Ishikawa (cell line): ENCODE measurements around the gene NR3C2.
A peak's percentile ranks its signal among the peaks of the same experiment; 100 is the strongest.

Source experiments
- CEBPB ChIP-seq: IDR thresholded peaks from 2 replicates; pipeline ENCODE4 v1.6.1; 2012
- CREB1 ChIP-seq: IDR thresholded peaks from 2 replicates; pipeline ENCODE4 v1.6.1; 2012; ENCODE audit warnings: low read depth
- EGR1 ChIP-seq: IDR thresholded peaks from 2 replicates; pipeline ENCODE4 v1.6.1; 2012
- EP300 ChIP-seq: IDR thresholded peaks from 2 replicates; pipeline ENCODE4 v1.6.1; 2012; ENCODE audit warnings: borderline replicate concordance
- FOXM1 ChIP-seq: IDR thresholded peaks from 2 replicates; pipeline ENCODE4 v1.6.1; 2012; ENCODE audit warnings: low read depth, borderline replicate concordance
- NFIC ChIP-seq: IDR thresholded peaks from 2 replicates; pipeline ENCODE4 v1.6.1; 2012
- RAD21 ChIP-seq: IDR thresholded peaks from 2 replicates; pipeline ENCODE4 v1.6.1; 2012; ENCODE audit warnings: low read depth
- REST ChIP-seq: IDR thresholded peaks from 2 replicates; pipeline ENCODE4 v1.6.1; 2012; ENCODE audit warnings: low read depth, mild to moderate bottlenecking
- TAF1 ChIP-seq: IDR thresholded peaks from 2 replicates; pipeline ENCODE4 v1.6.1; 2012; ENCODE audit warnings: low read depth, mild to moderate bottlenecking
- TCF12 ChIP-seq: IDR thresholded peaks from 2 replicates; pipeline ENCODE4 v1.6.1; 2012; ENCODE audit warnings: low read depth
- TEAD4 ChIP-seq: IDR thresholded peaks from 2 replicates; pipeline ENCODE4 v1.6.1; 2012
- USF1 ChIP-seq: IDR thresholded peaks from 2 replicates; pipeline ENCODE4 v1.6.1; 2012
- YY1 ChIP-seq: IDR thresholded peaks from 2 replicates; pipeline ENCODE4 v1.6.1; 2012; ENCODE audit warnings: low read depth
- ZBTB7A ChIP-seq: IDR thresholded peaks from 2 replicates; pipeline ENCODE4 v1.6.1; 2012; ENCODE audit warnings: low read depth
- TF ChIP-seq, protein P1 (sequence below): IDR thresholded peaks from 2 replicates; pipeline ENCODE4 v1.6.1; 2012

NR3C2 gene

DNA sequence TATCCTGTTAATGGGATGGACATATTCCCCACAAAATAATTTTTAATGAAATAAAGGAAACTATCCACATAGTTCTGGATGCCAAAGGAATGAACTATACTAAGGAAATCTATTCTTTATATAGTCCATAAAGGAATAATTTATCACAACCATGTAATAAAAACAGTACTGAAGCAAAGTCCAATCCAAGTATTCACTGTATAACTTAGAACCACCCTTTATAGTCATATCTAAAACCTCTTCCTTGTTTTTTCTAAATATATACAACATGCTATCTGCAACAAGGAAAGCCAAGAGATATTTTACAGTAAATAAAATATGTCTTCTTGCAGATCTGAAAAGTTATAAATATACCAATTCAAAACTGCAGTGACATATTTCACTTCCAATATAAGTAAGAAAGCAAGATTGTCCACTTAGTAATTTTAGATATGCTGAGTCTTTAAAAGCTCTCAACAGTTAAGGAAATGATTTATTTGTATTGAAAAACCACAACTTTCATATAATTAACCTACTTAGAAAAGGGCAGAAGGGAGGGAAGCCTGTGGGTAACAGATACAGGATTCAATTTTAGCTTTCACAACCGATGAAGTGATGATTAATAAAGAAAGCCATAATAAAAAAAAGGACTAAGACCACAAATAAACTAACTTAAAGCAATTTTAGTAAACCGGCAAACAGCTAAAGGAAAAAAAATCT is 8.0 kb downstream of the NR3C2 start:
- TF ChIP-seq EGR1 (no peak), REST (no peak), TAF1 (no peak), RAD21 (no peak), CREB1 (no peak), CEBPB (no peak), YY1 (no peak), EP300 (no peak), USF1 (no peak), ZBTB7A (no peak), NFIC (no peak), TEAD4 (no peak)
- TF ChIP-seq, protein P1, sequence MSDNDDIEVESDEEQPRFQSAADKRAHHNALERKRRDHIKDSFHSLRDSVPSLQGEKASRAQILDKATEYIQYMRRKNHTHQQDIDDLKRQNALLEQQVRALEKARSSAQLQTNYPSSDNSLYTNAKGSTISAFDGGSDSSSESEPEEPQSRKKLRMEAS = no peak

DNA sequence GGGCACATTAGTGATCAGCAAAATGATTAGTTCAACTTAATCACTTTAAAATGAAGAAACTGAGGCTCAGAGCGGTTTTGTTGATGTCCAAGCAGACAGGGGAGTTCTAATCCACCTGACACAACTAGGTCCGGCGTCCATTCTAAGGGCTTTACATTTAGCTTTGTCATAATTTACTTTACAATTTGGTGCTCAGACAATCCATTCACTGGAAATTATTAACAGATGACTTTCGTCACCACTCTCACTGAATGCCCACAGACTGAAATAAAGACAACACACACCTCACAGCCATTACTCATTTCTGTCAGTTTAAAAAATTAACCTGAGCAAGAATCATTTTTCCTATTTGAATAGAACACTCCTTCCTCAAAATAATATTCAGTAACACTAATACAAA is 10.8 kb downstream of the NR3C2 start:
- TF ChIP-seq FOXM1 = no peak
- TF ChIP-seq REST = no peak
- TF ChIP-seq EGR1 = no peak
- TF ChIP-seq, protein P1 = no peak
- no peak for TF ChIP-seq USF1
- no peak for TF ChIP-seq RAD21
- TF ChIP-seq YY1 = no peak
- no peak for TF ChIP-seq CREB1
- no peak for TF ChIP-seq TAF1

DNA sequence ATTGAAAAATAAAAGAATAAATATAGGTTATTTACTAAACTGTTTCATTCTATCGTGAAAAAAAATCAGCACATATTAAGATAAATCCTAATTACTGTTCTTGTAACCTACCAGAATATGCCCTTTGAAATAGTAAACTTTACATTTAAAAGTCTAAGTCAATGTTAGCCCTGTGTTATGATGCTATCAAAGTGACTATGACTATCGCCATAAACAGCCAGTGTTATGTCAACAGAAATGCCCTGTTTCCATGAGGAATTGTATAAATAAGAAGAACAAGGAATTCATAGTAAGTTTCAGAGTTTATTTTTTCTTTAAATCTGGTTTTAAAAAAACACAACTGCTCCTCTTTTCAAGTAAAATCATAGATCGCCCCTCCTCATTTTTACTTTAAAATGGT is 11.4 kb downstream of the NR3C2 start:
- TF ChIP-seq EGR1 (no peak), CREB1 (no peak), TCF12 (no peak), RAD21 (no peak), EP300 (no peak), FOXM1 (no peak), TAF1 (no peak), NFIC (no peak), USF1 (no peak), ZBTB7A (no peak)
- TF ChIP-seq, protein P1 = no peak

GRCh38 chr4:148429206-148429605 is 13.0 kb downstream of the NR3C2 start:
- no peak for TF ChIP-seq CREB1
- TF ChIP-seq RAD21 = no peak
- TF ChIP-seq TAF1 = no peak
- TF ChIP-seq CEBPB = no peak
- TF ChIP-seq USF1 = no peak
- TF ChIP-seq YY1 = no peak
- no peak for TF ChIP-seq FOXM1

DNA sequence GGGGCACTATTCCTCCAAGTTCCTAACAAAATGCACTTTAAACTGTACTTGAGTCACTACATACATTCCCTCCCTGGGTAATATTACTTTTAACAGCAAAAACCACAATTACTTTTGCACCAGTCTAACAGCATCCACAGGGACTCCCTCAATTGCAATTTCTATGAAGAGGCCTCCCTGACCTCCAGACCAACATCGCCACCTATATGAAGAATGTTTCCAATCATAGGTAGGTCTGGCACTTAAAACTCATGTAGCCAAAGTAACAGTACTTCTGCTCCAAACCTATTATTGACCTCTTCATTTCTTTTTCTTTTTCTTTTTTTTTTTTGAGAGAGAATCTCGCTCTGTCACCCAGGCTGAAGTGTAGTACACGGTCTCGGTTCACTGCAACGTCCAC is 15.6 kb downstream of the NR3C2 start:
- TF ChIP-seq, protein P1 = no peak
- TF ChIP-seq RAD21 (peak; percentile 56), FOXM1 (no peak), ZBTB7A (no peak), TAF1 (no peak)
